Measurements from ENCODE around the gene GMDS. TPM values are rescaled to one million over a fixed set of nuclear protein-coding genes. Genes with fewer than 3 reads are reported as not detected.

GMDS gene
- total and polyA plus RNA-seq, 2 of the 4 experiments (the other 2 are of a cell fraction), result 7.3 to 21.9 TPM

GRCh38 chr6:2264932-2265331 is 19.5 kb upstream of the GMDS start:
- TF ChIP-seq NFE2L2 (IDR thresholded peaks at IDR 0.05; ENCODE audit: low read depth, low read length) (no peak), MXI1 (IDR thresholded peaks at IDR 0.05; ENCODE audit: borderline replicate concordance, low read depth, low read length) (no peak), CTCF (conservative IDR thresholded peaks at IDR 0.05; ENCODE audit: low read depth, low read length) (no peak), RCOR1 (IDR thresholded peaks at IDR 0.05; ENCODE audit: insufficient replicate concordance, low read length) (no peak), RAD21 (IDR thresholded peaks at IDR 0.05; ENCODE audit: low read length) (no peak), SMC3 (IDR thresholded peaks at IDR 0.05; ENCODE audit: low read depth, low read length) (no peak), ELK1 (IDR thresholded peaks at IDR 0.05; ENCODE audit: borderline replicate concordance, low read depth, low read length) (no peak), POLR2A (IDR thresholded peaks at IDR 0.05; ENCODE audit: low read depth, low read length) (no peak), MAFK (IDR thresholded peaks at IDR 0.05; ENCODE audit: low read depth, low read length) (no peak), FOS (IDR thresholded peaks at IDR 0.05; ENCODE audit: low read depth, low read length) (no peak), RFX5 (IDR thresholded peaks at IDR 0.05; ENCODE audit: low read depth, low read length) (no peak)
- H3K36me3 ChIP-seq (ENCODE audit: control insufficient read depth, insufficient read depth, low read length), result 0 out of 2 replicates have a peak, but pooled peaks cover 2% of the 10 kb centered on the region
- ChIA-PET CTCF (no interaction called here), POLR2A (ENCODE audit: unreplicated experiment) (no interaction called here)
- H3K79me1 ChIP-seq (ENCODE audit: low read depth in 1 of 2, low read length in 2 of 2), result peaks cover 0 to 3% of the 10 kb centered on the region in 2 experiments; a peak in 1 of 4 replicates
- peaks cover 2% of the 10 kb centered on the region; the same call in 1 of the 2 replicates for H3K9me3 ChIP-seq (ENCODE audit: control insufficient read depth, insufficient read depth, low read length)
- no peak overlapping the region for H2BK20ac ChIP-seq (ENCODE audit: low read depth, low read length)
- no peaks in the 10 kb centered on the region for H3K27me3 ChIP-seq (ENCODE audit: control insufficient read depth, insufficient read depth, low read length)
- H3K14ac ChIP-seq (replicated peaks; ENCODE audit: low read depth, low read length), result no peak overlapping the region
- H3K4me2 ChIP-seq (ENCODE audit: low read depth, low read length), result no peak overlapping the region; the same call in 1 of the 2 replicates
- no TSS peak for BruUV-seq (replicated peaks)
- H3K4me3 ChIP-seq (ENCODE audit: insufficient read depth, low read depth, low read length), result no peak overlapping the region
- DNase-seq, result peak; percentile 71
- intact Hi-C loops (cut with micrococcal nuclease) (no loop called here), in situ Hi-C loops (cut with MboI; ENCODE audit: low sequenced_read_pairs) (no loop called here), dilution Hi-C loops (cut with HindIII; ENCODE audit: low sequenced_read_pairs, unreplicated experiment) (no loop called here)
- H3K56ac ChIP-seq (ENCODE audit: extremely low read depth, insufficient read depth, low read length), result no peak overlapping the region
- H2AK5ac ChIP-seq (ENCODE audit: low read depth, low read length), result no peak overlapping the region
- peaks cover 6% of the 10 kb centered on the region for H3K4me1 ChIP-seq (ENCODE audit: control insufficient read depth, insufficient read depth, low read length)
- H4K20me1 ChIP-seq (ENCODE audit: insufficient read depth, low read length), result no peaks in the 10 kb centered on the region
- no peak overlapping the region for H3K27ac ChIP-seq (ENCODE audit: insufficient read depth, low read length)
- no peak overlapping the region for H2AK9ac ChIP-seq (replicated peaks; ENCODE audit: low read depth, low read length, poor library complexity)
- peak; percentile 40; the same call in 1 of the 2 replicates for ATAC-seq (ENCODE audit: low read depth)
- WGBS, 2 experiments (ENCODE audit: extremely low coverage in 2 of 2, insufficient read length in 1 of 2), result no CpG with 5 or more reads among the region's 2 CpGs
- H4K91ac ChIP-seq (ENCODE audit: insufficient read depth, low read depth, low read length), result no peak overlapping the region
- H3K9me1 ChIP-seq (ENCODE audit: insufficient read depth, low read length), result no peaks in the 10 kb centered on the region
- H4K5ac ChIP-seq (ENCODE audit: low read depth, low read length), result no peak overlapping the region
- H2BK15ac ChIP-seq (ENCODE audit: low read depth, low read length), result no peak overlapping the region
- H3K23ac ChIP-seq (ENCODE audit: low read depth, low read length), result no peak overlapping the region
- H2BK120ac ChIP-seq (ENCODE audit: low read depth, low read length), result no peak overlapping the region
- H3K9ac ChIP-seq (ENCODE audit: low read depth, low read length), result no peak overlapping the region
- H3K4ac ChIP-seq (ENCODE audit: low read depth, low read length), result no peak overlapping the region
- H3K18ac ChIP-seq (ENCODE audit: low read depth, low read length), result no peak overlapping the region
- no peak overlapping the region for H2AFZ ChIP-seq (replicated peaks; ENCODE audit: low read length, poor library complexity)
- H2BK5ac ChIP-seq (ENCODE audit: low read depth, low read length, poor library complexity, severe bottlenecking), result no peak overlapping the region
- no peak overlapping the region for H4K8ac ChIP-seq (ENCODE audit: low read depth in 2 of 2, low read length in 2 of 2)
